NCI-H2227 (cell line): ENCODE results near the gene TRIP13.
A peak's percentile ranks its signal among the peaks of the same experiment; 100 is the strongest.
"Not testable (repeated sequence)": the region's sequence is repeated elsewhere in the genome, so short reads cannot be mapped to it uniquely, and the experiment has no call there.

Experiments used
- DNase-seq: peaks from one replicate; lab custom pipeline; 2025; ENCODE audit not compliant: unreplicated experiment; lab: John Stamatoyannopoulos, UW

The TRIP13 gene

GRCh38 chr5:916441-917293 is 24.0 kb downstream of the TRIP13 start:
- no peak for DNase-seq

GRCh38 chr5:918717-919116 is 26.0 kb downstream of the TRIP13 start:
- not testable (repeated sequence) for DNase-seq

- no peak for DNase-seq
Observed at GRCh38 chr5:919356-920000, 26.8 kb downstream of the TRIP13 start.

- DNase-seq, result no peak
Observed at GRCh38 chr5:920321-920720, 27.6 kb downstream of the TRIP13 start.

GRCh38 chr5:921456-922435 is 29.1 kb downstream of the TRIP13 start:
- no peak for DNase-seq

- DNase-seq, result no peak
Observed at GRCh38 chr5:922436-923280, 30.0 kb downstream of the TRIP13 start.

GRCh38 chr5:923281-923873 is 30.7 kb downstream of the TRIP13 start:
- peak; percentile 87 for DNase-seq

GRCh38 chr5:926417-927171 is 33.9 kb downstream of the TRIP13 start:
- DNase-seq, result no peak

- no peak for DNase-seq
Observed at GRCh38 chr5:927172-928015, 34.7 kb downstream of the TRIP13 start.

- DNase-seq, result not testable (repeated sequence)
Observed at GRCh38 chr5:929182-929581, 36.5 kb downstream of the TRIP13 start.

GRCh38 chr5:929596-929995 is 36.9 kb downstream of the TRIP13 start:
- DNase-seq, result no peak

GRCh38 chr5:930866-931265 is 38.2 kb downstream of the TRIP13 start:
- DNase-seq, result no peak

GRCh38 chr5:931570-932145 is 39.0 kb downstream of the TRIP13 start:
- DNase-seq, result no peak

GRCh38 chr5:932151-932627 is 39.5 kb downstream of the TRIP13 start:
- DNase-seq, result no peak

- no peak for DNase-seq
Observed at GRCh38 chr5:932628-933250, 40.1 kb downstream of the TRIP13 start.

- no peak for DNase-seq
Observed at GRCh38 chr5:933251-933861, 40.7 kb downstream of the TRIP13 start.

GRCh38 chr5:933951-934350 is 41.3 kb downstream of the TRIP13 start:
- not testable (repeated sequence) for DNase-seq
